ENCODE results near the gene FCAR.

- no peak for TF ChIP-seq POLR2A (IDR thresholded peaks at IDR 0.05)
- no peak for TF ChIP-seq CTCF (IDR thresholded peaks at IDR 0.05)
Measured at GRCh38 chr19:54875506-54875905, 1.5 kb downstream of the FCAR start.

Measured in body of pancreas (tissue), 4 donors.